HEK293 (cell line): Measurements from ENCODE around the gene STARD13.
A peak's percentile ranks its signal among the peaks of the same experiment; 100 is the strongest.

Experiments
- CTCF ChIA-PET: fragments of 350-600 bp; formaldehyde crosslinking; extraction: SDS; loops from one replicate; lab custom pipeline; 2021; ENCODE audit warnings: antibody characterized with exemption; lab: Yijun Ruan, JAX
- POLR2A ChIA-PET: fragments of 300-600 bp; formaldehyde crosslinking; extraction: SDS; loops from one replicate; lab custom pipeline; 2020; ENCODE audit warnings: antibody characterized with exemption, inconsistent platforms; lab: Yijun Ruan, JAX
- H3K27ac ChIP-seq: fragments of 200-500 bp; sonication (Bioruptor generic); 2 replicates; pipeline ENCODE4 v1.5.1; 2014; ENCODE audit warnings: low read depth, low read length, control low read depth, inconsistent platforms; ENCODE audit errors: extremely low read depth
- H3K36me3 ChIP-seq, 2 experiments: fragments of 200-500 bp in 1 of 2; sonication (Bioruptor generic) in 1 of 2; 1 replicate in 1 of 2; 2 replicates in 1 of 2; pipeline ENCODE4 v1.5.1; 2014 to 2017; ENCODE audit warnings: inconsistent platforms in 2 of 2, low read length in 2 of 2; ENCODE audit not compliant: control insufficient read depth in 2 of 2, insufficient read depth in 1 of 2
- H3K4me1 ChIP-seq: fragments of 200-500 bp; sonication (Bioruptor generic); 2 replicates; pipeline ENCODE4 v1.5.1; 2014; ENCODE audit warnings: mild to moderate bottlenecking, low read length, inconsistent platforms; ENCODE audit not compliant: control insufficient read depth, insufficient read depth
- H3K4me3 ChIP-seq: 2 replicates; pipeline ENCODE4 v1.5.1; 2011; ENCODE audit warnings: low read depth, mild to moderate bottlenecking, control low read depth, low read length, moderate library complexity
- H3K9me3 ChIP-seq: fragments of 200-500 bp; sonication (Bioruptor generic); 2 replicates; pipeline ENCODE4 v1.5.1; 2014; ENCODE audit warnings: low read depth, low read length, inconsistent platforms; ENCODE audit not compliant: control insufficient read depth, insufficient read depth
- KLF8 ChIP-seq: fragments of 450-650 bp; formaldehyde crosslinking; IDR thresholded peaks from 2 replicates; pipeline ENCODE4 v1.5.1; 2016; ENCODE audit warnings: missing biosample characterization, missing genetic modification characterization
- PRDM1 ChIP-seq: fragments of 450-650 bp; formaldehyde crosslinking; IDR thresholded peaks from 2 replicates; pipeline ENCODE4; 2016; ENCODE audit warnings: missing biosample characterization, missing genetic modification characterization
- SCRT1 ChIP-seq: fragments of 450-650 bp; formaldehyde crosslinking; IDR thresholded peaks from 2 replicates; pipeline ENCODE4 v1.5.1; 2016; ENCODE audit warnings: missing biosample characterization, missing genetic modification characterization, borderline replicate concordance
- SETDB1 ChIP-seq: IDR thresholded peaks from one replicate; pipeline ENCODE4 v1.6.1; 2017; ENCODE audit warnings: mild to moderate bottlenecking, low read length, moderate library complexity, mixed read lengths; ENCODE audit not compliant: insufficient read length
- SP7 ChIP-seq: fragments of 450-650 bp; formaldehyde crosslinking; IDR thresholded peaks from 2 replicates; pipeline ENCODE4 v1.5.1; 2016; ENCODE audit warnings: missing biosample characterization, missing genetic modification characterization
- YY1 ChIP-seq: fragments of 450-650 bp; formaldehyde crosslinking; IDR thresholded peaks from 2 replicates; pipeline ENCODE4 v1.5.1; 2018; ENCODE audit warnings: missing biosample characterization, missing genetic modification characterization
- ZBTB17 ChIP-seq: fragments of 450-650 bp; formaldehyde crosslinking; IDR thresholded peaks from 2 replicates; pipeline ENCODE4 v1.5.1; 2016; ENCODE audit warnings: missing biosample characterization, missing genetic modification characterization
- ZBTB48 ChIP-seq: fragments of 450-650 bp; formaldehyde crosslinking; IDR thresholded peaks from 2 replicates; pipeline ENCODE4 v1.5.1; 2016; ENCODE audit warnings: missing biosample characterization, missing genetic modification characterization
- ZBTB8A ChIP-seq: fragments of 450-650 bp; formaldehyde crosslinking; IDR thresholded peaks from 2 replicates; pipeline ENCODE4 v1.5.1; 2016; ENCODE audit warnings: missing biosample characterization, missing genetic modification characterization
- ZNF10 ChIP-seq: fragments of 450-650 bp; formaldehyde crosslinking; IDR thresholded peaks from 2 replicates; pipeline ENCODE4 v1.5.1; 2017; ENCODE audit warnings: missing biosample characterization, missing genetic modification characterization
- ZNF16 ChIP-seq: fragments of 450-650 bp; formaldehyde crosslinking; IDR thresholded peaks from 2 replicates; pipeline ENCODE4 v1.5.1; 2016; ENCODE audit warnings: low read depth, missing biosample characterization, missing genetic modification characterization
- ZNF2 ChIP-seq: fragments of 450-650 bp; formaldehyde crosslinking; IDR thresholded peaks from 2 replicates; pipeline ENCODE4 v1.5.1; 2016; ENCODE audit warnings: missing biosample characterization, missing genetic modification characterization
- ZNF211 ChIP-seq: fragments of 450-650 bp; formaldehyde crosslinking; IDR thresholded peaks from 2 replicates; pipeline ENCODE4 v1.5.1; 2016; ENCODE audit warnings: low read depth, missing biosample characterization, missing genetic modification characterization
- ZNF239 ChIP-seq: fragments of 450-650 bp; formaldehyde crosslinking; IDR thresholded peaks from 2 replicates; pipeline ENCODE4 v1.5.1; 2016; ENCODE audit warnings: missing biosample characterization, missing genetic modification characterization
- ZNF292 ChIP-seq: fragments of 450-650 bp; formaldehyde crosslinking; IDR thresholded peaks from 2 replicates; pipeline ENCODE4 v1.5.1; 2016; ENCODE audit warnings: low read depth, missing biosample characterization, missing genetic modification characterization, borderline replicate concordance
- ZNF354C ChIP-seq: fragments of 450-650 bp; formaldehyde crosslinking; IDR thresholded peaks from 2 replicates; pipeline ENCODE4 v1.5.1; 2016; ENCODE audit warnings: missing biosample characterization, missing genetic modification characterization, low read depth, borderline replicate concordance
- ZNF391 ChIP-seq: fragments of 450-650 bp; formaldehyde crosslinking; IDR thresholded peaks from 2 replicates; pipeline ENCODE4 v1.5.1; 2016; ENCODE audit warnings: low read depth, missing biosample characterization, missing genetic modification characterization, borderline replicate concordance
- ZNF521 ChIP-seq: fragments of 450-650 bp; formaldehyde crosslinking; IDR thresholded peaks from 2 replicates; pipeline ENCODE4 v1.5.1; 2017; ENCODE audit warnings: missing biosample characterization, mild to moderate bottlenecking, missing genetic modification characterization
- ZNF530 ChIP-seq: fragments of 450-650 bp; formaldehyde crosslinking; IDR thresholded peaks from 2 replicates; pipeline ENCODE4 v1.5.1; 2016; ENCODE audit warnings: low read depth, missing biosample characterization, missing genetic modification characterization
- ZNF548 ChIP-seq: fragments of 450-650 bp; formaldehyde crosslinking; IDR thresholded peaks from 2 replicates; pipeline ENCODE4 v1.5.1; 2016; ENCODE audit warnings: missing biosample characterization, missing genetic modification characterization
- ZNF555 ChIP-seq: fragments of 450-650 bp; formaldehyde crosslinking; conservative IDR thresholded peaks from 2 replicates; pipeline ENCODE4 v1.5.1; 2017; ENCODE audit warnings: missing biosample characterization, mild to moderate bottlenecking, missing genetic modification characterization, inconsistent platforms
- ZNF560 ChIP-seq: fragments of 450-650 bp; formaldehyde crosslinking; IDR thresholded peaks from 2 replicates; pipeline ENCODE4 v1.5.1; 2017; ENCODE audit warnings: missing biosample characterization, missing genetic modification characterization, borderline replicate concordance
- ZNF626 ChIP-seq: fragments of 450-650 bp; sonication (Bioruptor Pico); formaldehyde crosslinking; IDR thresholded peaks from 2 replicates; pipeline ENCODE4 v1.5.1; 2018; ENCODE audit warnings: missing biosample characterization, missing genetic modification characterization, inconsistent platforms
- ZNF654 ChIP-seq: fragments of 450-650 bp; formaldehyde crosslinking; IDR thresholded peaks from 2 replicates; pipeline ENCODE4 v1.5.1; 2016; ENCODE audit warnings: low read depth, missing biosample characterization, missing genetic modification characterization
- ZNF658 ChIP-seq: fragments of 450-650 bp; formaldehyde crosslinking; IDR thresholded peaks from 2 replicates; pipeline ENCODE4; 2016; ENCODE audit warnings: missing biosample characterization, missing genetic modification characterization
- ZNF677 ChIP-seq: fragments of 450-650 bp; IDR thresholded peaks from 2 replicates; pipeline ENCODE4 v1.5.0; 2018; ENCODE audit warnings: missing biosample characterization, mild to moderate bottlenecking, missing genetic modification characterization, moderate library complexity
- ZNF837 ChIP-seq: fragments of 450-650 bp; formaldehyde crosslinking; IDR thresholded peaks from 2 replicates; pipeline ENCODE4 v1.5.1; 2016; ENCODE audit warnings: missing biosample characterization, missing genetic modification characterization
- ZNF843 ChIP-seq: fragments of 450-650 bp; formaldehyde crosslinking; IDR thresholded peaks from 2 replicates; pipeline ENCODE4 v1.5.1; 2016; ENCODE audit warnings: missing biosample characterization, missing genetic modification characterization
- ZXDB ChIP-seq: fragments of 450-650 bp; formaldehyde crosslinking; IDR thresholded peaks from 2 replicates; pipeline ENCODE4 v1.5.1; 2016; ENCODE audit warnings: missing biosample characterization, missing genetic modification characterization
- TF ChIP-seq, protein P1 (sequence below): fragments of 450-650 bp; formaldehyde crosslinking; IDR thresholded peaks from 2 replicates; pipeline ENCODE4 v1.5.1; 2016; ENCODE audit warnings: missing biosample characterization, missing genetic modification characterization
- TF ChIP-seq, protein P2 (sequence below): fragments of 450-650 bp; formaldehyde crosslinking; IDR thresholded peaks from 2 replicates; pipeline ENCODE4 v1.5.1; 2016; ENCODE audit warnings: missing biosample characterization, missing genetic modification characterization

The STARD13 gene

DNA sequence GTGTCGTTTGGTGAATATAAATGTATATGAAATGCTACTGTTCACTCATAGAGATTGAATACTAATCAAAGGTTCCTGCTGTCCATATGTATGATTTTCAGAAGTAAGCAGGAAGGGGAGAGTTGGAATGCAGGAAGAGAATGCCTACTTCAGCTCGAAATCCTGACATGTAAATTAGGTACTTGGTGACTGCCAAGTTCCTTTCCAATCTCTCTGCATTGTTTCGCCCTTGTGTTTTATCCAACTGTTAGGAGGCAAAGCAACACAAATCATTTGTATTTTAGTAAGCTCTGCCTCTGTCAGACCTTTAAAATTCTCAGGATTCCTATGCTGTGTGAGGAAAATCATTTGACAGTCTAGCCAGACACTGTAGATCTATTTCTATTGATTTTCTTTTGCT, 9.0 kb downstream of the STARD13 start:
- H3K4me1 ChIP-seq, result no peaks in the 10 kb centered on the region
- TF ChIP-seq ZNF626 (tag by site-specific recombination), result no peak
- no peak for TF ChIP-seq ZNF677 (tag by site-specific recombination)
- TF ChIP-seq ZNF211 (tag by site-specific recombination), result no peak
- TF ChIP-seq YY1 (tag by site-specific recombination), result no peak
- TF ChIP-seq SCRT1 (tag by site-specific recombination), result no peak
- TF ChIP-seq ZNF555, result no peak
- no peak for TF ChIP-seq ZNF654 (tag by site-specific recombination)
- no peak for TF ChIP-seq ZNF239 (tag by site-specific recombination)
- TF ChIP-seq ZBTB48, result no peak
- TF ChIP-seq SETDB1, result no peak
- no peaks in the 10 kb centered on the region for H3K36me3 ChIP-seq
- no peaks in the 10 kb centered on the region for H3K9me3 ChIP-seq
- ChIA-PET CTCF (interaction anchor here (0.6 to 0.8 kb wide), 2 partner anchors 9 to 25 kb away, joined by 3 read pairs; partner anchors contain the start of gene STARD13), POLR2A (no interaction called here)
- no peak overlapping the region for H3K4me3 ChIP-seq
- no peak overlapping the region for H3K27ac ChIP-seq

GRCh38 chr13:33275916-33276315, 9.6 kb downstream of the STARD13 start:
- TF ChIP-seq ZNF843 (tag by site-specific recombination), result no peak
- no peak for TF ChIP-seq ZNF391
- TF ChIP-seq PRDM1 (tag by site-specific recombination), result no peak
- TF ChIP-seq ZNF354C (tag by site-specific recombination), result no peak
- no peak for TF ChIP-seq ZNF16
- TF ChIP-seq ZNF292, result no peak
- TF ChIP-seq ZXDB (tag by site-specific recombination), result no peak
- TF ChIP-seq YY1 (tag by site-specific recombination), result no peak
- TF ChIP-seq ZNF530, result no peak
- no peak for TF ChIP-seq SP7 (tag by site-specific recombination)
- no peak for TF ChIP-seq ZNF239 (tag by site-specific recombination)
- no peak for TF ChIP-seq KLF8 (tag by site-specific recombination)
- TF ChIP-seq ZNF2, result no peak
- TF ChIP-seq ZNF837 (tag by site-specific recombination), result no peak
- no peak for TF ChIP-seq ZNF658
- no peak for TF ChIP-seq ZNF560 (tag by site-specific recombination)
- TF ChIP-seq, all 188 proteins: peak for 0
- H3K4me3 ChIP-seq, result no peak overlapping the region
- no peaks in the 10 kb centered on the region for H3K36me3 ChIP-seq
- H3K4me1 ChIP-seq, result no peaks in the 10 kb centered on the region
- H3K27ac ChIP-seq, result no peak overlapping the region
- no peaks in the 10 kb centered on the region for H3K9me3 ChIP-seq
- POLR2A ChIA-PET, result no interaction called here
- CTCF ChIA-PET, result interaction anchor here (0.6 kb wide), 1 partner anchor 9 kb away, joined by 3 read pairs; the partner anchor contains the start of gene STARD13

- no peak overlapping the region for H3K4me3 ChIP-seq
- no peak overlapping the region for H3K27ac ChIP-seq
- H3K36me3 ChIP-seq, result no peaks in the 10 kb centered on the region
- no peaks in the 10 kb centered on the region for H3K4me1 ChIP-seq
- ChIA-PET POLR2A (no interaction called here), CTCF (interaction anchor here (0.8 kb wide), 1 partner anchor 614 kb away, joined by 3 read pairs; no protein-coding TSS in a partner anchor)
- H3K9me3 ChIP-seq, result no peaks in the 10 kb centered on the region
- no peak for TF ChIP-seq ZBTB8A (tag by site-specific recombination)
- no peak for TF ChIP-seq ZNF658
- no peak for TF ChIP-seq ZBTB17 (tag by site-specific recombination)
- no peak for TF ChIP-seq ZNF292
- peak; percentile 68; the same call in 1 of the 2 replicates for TF ChIP-seq ZNF548 (tag by site-specific recombination)
- TF ChIP-seq ZNF10 (tag by site-specific recombination), result 0 out of 2 replicates have a peak, but pooled peaks have one; percentile 42
- TF ChIP-seq, protein P1, sequence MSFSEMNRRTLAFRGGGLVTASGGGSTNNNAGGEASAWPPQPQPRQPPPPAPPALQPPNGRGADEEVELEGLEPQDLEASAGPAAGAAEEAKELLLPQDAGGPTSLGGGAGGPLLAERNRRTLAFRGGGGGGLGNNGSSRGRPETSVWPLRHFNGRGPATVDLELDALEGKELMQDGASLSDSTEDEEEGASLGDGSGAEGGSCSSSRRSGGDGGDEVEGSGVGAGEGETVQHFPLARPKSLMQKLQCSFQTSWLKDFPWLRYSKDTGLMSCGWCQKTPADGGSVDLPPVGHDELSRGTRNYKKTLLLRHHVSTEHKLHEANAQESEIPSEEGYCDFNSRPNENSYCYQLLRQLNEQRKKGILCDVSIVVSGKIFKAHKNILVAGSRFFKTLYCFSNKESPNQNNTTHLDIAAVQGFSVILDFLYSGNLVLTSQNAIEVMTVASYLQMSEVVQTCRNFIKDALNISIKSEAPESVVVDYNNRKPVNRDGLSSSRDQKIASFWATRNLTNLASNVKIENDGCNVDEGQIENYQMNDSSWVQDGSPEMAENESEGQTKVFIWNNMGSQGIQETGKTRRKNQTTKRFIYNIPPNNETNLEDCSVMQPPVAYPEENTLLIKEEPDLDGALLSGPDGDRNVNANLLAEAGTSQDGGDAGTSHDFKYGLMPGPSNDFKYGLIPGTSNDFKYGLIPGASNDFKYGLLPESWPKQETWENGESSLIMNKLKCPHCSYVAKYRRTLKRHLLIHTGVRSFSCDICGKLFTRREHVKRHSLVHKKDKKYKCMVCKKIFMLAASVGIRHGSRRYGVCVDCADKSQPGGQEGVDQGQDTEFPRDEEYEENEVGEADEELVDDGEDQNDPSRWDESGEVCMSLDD (tag by site-specific recombination), result no peak
- TF ChIP-seq, protein P2, sequence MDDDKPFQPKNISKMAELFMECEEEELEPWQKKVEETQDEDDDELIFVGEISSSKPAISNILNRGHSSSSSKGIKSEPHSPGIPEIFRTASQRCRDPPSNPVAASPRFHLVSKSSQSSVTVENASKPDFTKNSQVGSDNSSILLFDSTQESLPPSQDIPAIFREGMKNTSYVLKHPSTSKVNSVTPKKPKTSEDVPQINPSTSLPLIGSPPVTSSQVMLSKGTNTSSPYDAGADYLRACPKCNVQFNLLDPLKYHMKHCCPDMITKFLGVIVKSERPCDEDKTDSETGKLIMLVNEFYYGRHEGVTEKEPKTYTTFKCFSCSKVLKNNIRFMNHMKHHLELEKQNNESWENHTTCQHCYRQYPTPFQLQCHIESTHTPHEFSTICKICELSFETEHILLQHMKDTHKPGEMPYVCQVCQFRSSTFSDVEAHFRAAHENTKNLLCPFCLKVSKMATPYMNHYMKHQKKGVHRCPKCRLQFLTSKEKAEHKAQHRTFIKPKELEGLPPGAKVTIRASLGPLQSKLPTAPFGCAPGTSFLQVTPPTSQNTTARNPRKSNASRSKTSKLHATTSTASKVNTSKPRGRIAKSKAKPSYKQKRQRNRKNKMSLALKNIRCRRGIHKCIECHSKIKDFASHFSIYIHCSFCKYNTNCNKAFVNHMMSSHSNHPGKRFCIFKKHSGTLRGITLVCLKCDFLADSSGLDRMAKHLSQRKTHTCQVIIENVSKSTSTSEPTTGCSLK (tag by site-specific recombination), result no peak
- no peak for TF ChIP-seq ZNF521 (tag by site-specific recombination)
Measured at GRCh38 chr13:33274264-33274663, 11.3 kb downstream of the STARD13 start.
